HEK293 (cell line): Measurements from ENCODE around the gene KLK15.

Experiments
- CTCF ChIA-PET: fragments of 350-600 bp; formaldehyde crosslinking; extraction: SDS; loops from one replicate; lab custom pipeline; 2021; ENCODE audit warnings: antibody characterized with exemption; lab: Yijun Ruan, JAX
- POLR2A ChIA-PET: fragments of 300-600 bp; formaldehyde crosslinking; extraction: SDS; loops from one replicate; lab custom pipeline; 2020; ENCODE audit warnings: antibody characterized with exemption, inconsistent platforms; lab: Yijun Ruan, JAX
- H3K27ac ChIP-seq: fragments of 200-500 bp; sonication (Bioruptor generic); 2 replicates; pipeline ENCODE4 v1.5.1; 2014; ENCODE audit warnings: low read depth, low read length, control low read depth, inconsistent platforms; ENCODE audit errors: extremely low read depth
- H3K36me3 ChIP-seq, 2 experiments: fragments of 200-500 bp in 1 of 2; sonication (Bioruptor generic) in 1 of 2; 1 replicate in 1 of 2; 2 replicates in 1 of 2; pipeline ENCODE4 v1.5.1; 2014 to 2017; ENCODE audit warnings: inconsistent platforms in 2 of 2, low read length in 2 of 2; ENCODE audit not compliant: control insufficient read depth in 2 of 2, insufficient read depth in 1 of 2
- H3K4me1 ChIP-seq: fragments of 200-500 bp; sonication (Bioruptor generic); 2 replicates; pipeline ENCODE4 v1.5.1; 2014; ENCODE audit warnings: mild to moderate bottlenecking, low read length, inconsistent platforms; ENCODE audit not compliant: control insufficient read depth, insufficient read depth
- H3K4me3 ChIP-seq: 2 replicates; pipeline ENCODE4 v1.5.1; 2011; ENCODE audit warnings: low read depth, mild to moderate bottlenecking, control low read depth, low read length, moderate library complexity
- H3K9me3 ChIP-seq: fragments of 200-500 bp; sonication (Bioruptor generic); 2 replicates; pipeline ENCODE4 v1.5.1; 2014; ENCODE audit warnings: low read depth, low read length, inconsistent platforms; ENCODE audit not compliant: control insufficient read depth, insufficient read depth
- EGR2 ChIP-seq: fragments of 450-650 bp; formaldehyde crosslinking; IDR thresholded peaks from 2 replicates; pipeline ENCODE4 v1.5.1; 2016; ENCODE audit warnings: low read depth, missing biosample characterization, missing genetic modification characterization
- HOXD13 ChIP-seq: sonication (generic); formaldehyde crosslinking; IDR thresholded peaks from 2 replicates; pipeline ENCODE4 v1.8.0; 2022; ENCODE audit warnings: missing genetic modification reagents, borderline replicate concordance
- KLF9 ChIP-seq: fragments of 450-650 bp; formaldehyde crosslinking; IDR thresholded peaks from 2 replicates; pipeline ENCODE4 v1.5.1; 2016; ENCODE audit warnings: missing biosample characterization, missing genetic modification characterization, low read depth
- REPIN1 ChIP-seq: fragments of 450-650 bp; formaldehyde crosslinking; IDR thresholded peaks from 2 replicates; pipeline ENCODE4 v1.5.1; 2017; ENCODE audit warnings: missing biosample characterization, missing genetic modification characterization, low read depth
- YY2 ChIP-seq: fragments of 450-650 bp; formaldehyde crosslinking; IDR thresholded peaks from 2 replicates; pipeline ENCODE4 v1.5.1; 2016; ENCODE audit warnings: missing biosample characterization, missing genetic modification characterization
- ZBTB17 ChIP-seq: fragments of 450-650 bp; formaldehyde crosslinking; IDR thresholded peaks from 2 replicates; pipeline ENCODE4 v1.5.1; 2016; ENCODE audit warnings: missing biosample characterization, missing genetic modification characterization
- ZBTB6 ChIP-seq: fragments of 450-650 bp; formaldehyde crosslinking; IDR thresholded peaks from 2 replicates; pipeline ENCODE4 v1.5.1; 2017; ENCODE audit warnings: missing biosample characterization, missing genetic modification characterization
- ZNF121 ChIP-seq: fragments of 450-650 bp; formaldehyde crosslinking; IDR thresholded peaks from 2 replicates; pipeline ENCODE4 v1.5.1; 2016; ENCODE audit warnings: missing biosample characterization, missing genetic modification characterization
- ZNF184 ChIP-seq: fragments of 450-650 bp; IDR thresholded peaks from 2 replicates; pipeline ENCODE4 v1.5.1; 2018; ENCODE audit warnings: missing biosample characterization, mild to moderate bottlenecking, missing genetic modification characterization
- ZNF274 ChIP-seq, 2 experiments: fragments of 200-500 bp in 1 of 2; fragments of 450-650 bp in 1 of 2; sonication (Bioruptor generic) in 1 of 2; formaldehyde crosslinking in 1 of 2; IDR thresholded peaks; 2 replicates each; pipeline versions ENCODE4 v1.5.1 to v1.6.1; 2014 to 2016; ENCODE audit warnings: borderline replicate concordance in 1 of 2, inconsistent platforms in 1 of 2, low read length in 1 of 2, missing biosample characterization in 1 of 2, missing genetic modification characterization in 1 of 2
- ZNF324 ChIP-seq: fragments of 450-650 bp; formaldehyde crosslinking; IDR thresholded peaks from 2 replicates; pipeline ENCODE4 v1.5.1; 2016; ENCODE audit warnings: missing biosample characterization, missing genetic modification characterization
- ZNF366 ChIP-seq: fragments of 450-650 bp; formaldehyde crosslinking; conservative IDR thresholded peaks from 2 replicates; pipeline ENCODE4 v1.5.1; 2016; ENCODE audit warnings: missing biosample characterization, missing genetic modification characterization
- ZNF394 ChIP-seq: fragments of 450-650 bp; formaldehyde crosslinking; IDR thresholded peaks from 2 replicates; pipeline ENCODE4 v1.5.1; 2016; ENCODE audit warnings: missing biosample characterization, missing genetic modification characterization, mild to moderate bottlenecking, moderate library complexity, borderline replicate concordance
- ZNF398 ChIP-seq: fragments of 450-650 bp; formaldehyde crosslinking; IDR thresholded peaks from 2 replicates; pipeline ENCODE4 v1.5.1; 2017; ENCODE audit warnings: missing biosample characterization, missing genetic modification characterization
- ZNF426 ChIP-seq: fragments of 450-650 bp; formaldehyde crosslinking; IDR thresholded peaks from 2 replicates; pipeline ENCODE4 v1.5.1; 2017; ENCODE audit warnings: missing biosample characterization, missing genetic modification characterization, mild to moderate bottlenecking, inconsistent platforms, moderate library complexity
- ZNF544 ChIP-seq: fragments of 450-650 bp; formaldehyde crosslinking; IDR thresholded peaks from 2 replicates; pipeline ENCODE4 v1.5.0; 2017; ENCODE audit warnings: missing biosample characterization, missing genetic modification characterization
- ZNF596 ChIP-seq: fragments of 450-650 bp; IDR thresholded peaks from 2 replicates; pipeline ENCODE4 v1.5.0; 2018; ENCODE audit warnings: missing biosample characterization, mild to moderate bottlenecking, missing genetic modification characterization, moderate library complexity
- TF ChIP-seq, protein P1 (sequence below): fragments of 450-650 bp; formaldehyde crosslinking; IDR thresholded peaks from 2 replicates; pipeline ENCODE4 v1.5.1; 2016; ENCODE audit warnings: missing biosample characterization, missing genetic modification characterization
- TF ChIP-seq, protein P2 (sequence below): fragments of 450-650 bp; formaldehyde crosslinking; IDR thresholded peaks from 2 replicates; pipeline ENCODE4 v1.5.1; 2017; ENCODE audit warnings: missing biosample characterization, missing genetic modification characterization
- TF ChIP-seq, protein P3 (sequence below): fragments of 450-650 bp; formaldehyde crosslinking; IDR thresholded peaks from 2 replicates; pipeline ENCODE4 v1.5.1; 2016; ENCODE audit warnings: missing biosample characterization, missing genetic modification characterization

Gene KLK15

GRCh38 chr19:50877338-50877737, 44.0 kb upstream of the KLK15 start:
- Histone ChIP-seq H3K4me3 (no peak overlapping the region), H3K27ac (no peak overlapping the region), H3K4me1 (no peaks in the 10 kb centered on the region), H3K36me3 (no peaks in the 10 kb centered on the region), H3K9me3 (no peaks in the 10 kb centered on the region)
- ChIA-PET CTCF (no interaction called here), POLR2A (no interaction called here)
- TF ChIP-seq ZNF121 (no peak), EGR2 (tag by site-specific recombination) (no peak), ZNF398 (no peak)

GRCh38 chr19:50876456-50876855, 43.1 kb upstream of the KLK15 start:
- no peak for TF ChIP-seq KLF9 (tag by site-specific recombination)
- no peak for TF ChIP-seq ZNF596 (tag by site-specific recombination)
- TF ChIP-seq ZBTB17 (tag by site-specific recombination): no peak
- TF ChIP-seq REPIN1 (tag by site-specific recombination): no peak
- TF ChIP-seq ZNF394 (tag by site-specific recombination): no peak
- no peak for TF ChIP-seq ZBTB6 (tag by site-specific recombination)
- TF ChIP-seq HOXD13 (CRISPR knock-in tag): no peak
- TF ChIP-seq, all 188 proteins: peak for 0
- ChIA-PET POLR2A (no interaction called here), CTCF (interaction anchor here (0.9 kb wide), 1 partner anchor 29 kb away, joined by 5 read pairs; no protein-coding TSS in a partner anchor)
- Histone ChIP-seq H3K4me3 (no peak overlapping the region), H3K36me3 (no peaks in the 10 kb centered on the region), H3K27ac (no peak overlapping the region), H3K9me3 (no peaks in the 10 kb centered on the region), H3K4me1 (no peaks in the 10 kb centered on the region)

GRCh38 chr19:50875795-50876422, 42.5 kb upstream of the KLK15 start:
- H3K36me3 ChIP-seq: no peaks in the 10 kb centered on the region
- H3K27ac ChIP-seq: no peak overlapping the region
- no peak overlapping the region for H3K4me3 ChIP-seq
- no peaks in the 10 kb centered on the region for H3K4me1 ChIP-seq
- ChIA-PET CTCF (interaction anchor here (0.9 kb wide), 1 partner anchor 29 kb away, joined by 5 read pairs; no protein-coding TSS in a partner anchor), POLR2A (no interaction called here)
- no peaks in the 10 kb centered on the region for H3K9me3 ChIP-seq
- TF ChIP-seq, protein P1, sequence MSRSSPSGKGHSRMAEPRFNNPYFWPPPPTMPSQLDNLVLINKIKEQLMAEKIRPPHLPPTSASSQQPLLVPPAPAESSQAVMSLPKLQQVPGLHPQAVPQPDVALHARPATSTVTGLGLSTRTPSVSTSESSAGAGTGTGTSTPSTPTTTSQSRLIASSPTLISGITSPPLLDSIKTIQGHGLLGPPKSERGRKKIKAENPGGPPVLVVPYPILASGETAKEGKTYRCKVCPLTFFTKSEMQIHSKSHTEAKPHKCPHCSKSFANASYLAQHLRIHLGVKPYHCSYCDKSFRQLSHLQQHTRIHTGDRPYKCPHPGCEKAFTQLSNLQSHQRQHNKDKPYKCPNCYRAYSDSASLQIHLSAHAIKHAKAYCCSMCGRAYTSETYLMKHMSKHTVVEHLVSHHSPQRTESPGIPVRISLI (tag by site-specific recombination): no peak
- TF ChIP-seq ZNF184 (tag by site-specific recombination) (no peak), ZNF324 (tag by site-specific recombination) (no peak), ZNF394 (tag by site-specific recombination) (peak; percentile 69; the same call in 1 of the 2 replicates), HOXD13 (CRISPR knock-in tag) (no peak), REPIN1 (tag by site-specific recombination) (no peak), YY2 (tag by site-specific recombination) (no peak), ZNF426 (tag by site-specific recombination) (no peak), ZNF274 (IDR thresholded peaks at IDR 0.05; ENCODE audit: low read length) (no peak), ZNF274 (tag by site-specific recombination; IDR thresholded peaks at IDR 0.05; ENCODE audit: borderline replicate concordance) (no peak), KLF9 (tag by site-specific recombination) (no peak), ZNF366 (tag by site-specific recombination) (peak; percentile 51), ZNF544 (tag by site-specific recombination) (no peak)
- TF ChIP-seq, protein P2, sequence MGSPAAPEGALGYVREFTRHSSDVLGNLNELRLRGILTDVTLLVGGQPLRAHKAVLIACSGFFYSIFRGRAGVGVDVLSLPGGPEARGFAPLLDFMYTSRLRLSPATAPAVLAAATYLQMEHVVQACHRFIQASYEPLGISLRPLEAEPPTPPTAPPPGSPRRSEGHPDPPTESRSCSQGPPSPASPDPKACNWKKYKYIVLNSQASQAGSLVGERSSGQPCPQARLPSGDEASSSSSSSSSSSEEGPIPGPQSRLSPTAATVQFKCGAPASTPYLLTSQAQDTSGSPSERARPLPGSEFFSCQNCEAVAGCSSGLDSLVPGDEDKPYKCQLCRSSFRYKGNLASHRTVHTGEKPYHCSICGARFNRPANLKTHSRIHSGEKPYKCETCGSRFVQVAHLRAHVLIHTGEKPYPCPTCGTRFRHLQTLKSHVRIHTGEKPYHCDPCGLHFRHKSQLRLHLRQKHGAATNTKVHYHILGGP: peak; percentile 21; the same call in 1 of the 2 replicates
- TF ChIP-seq, protein P3, sequence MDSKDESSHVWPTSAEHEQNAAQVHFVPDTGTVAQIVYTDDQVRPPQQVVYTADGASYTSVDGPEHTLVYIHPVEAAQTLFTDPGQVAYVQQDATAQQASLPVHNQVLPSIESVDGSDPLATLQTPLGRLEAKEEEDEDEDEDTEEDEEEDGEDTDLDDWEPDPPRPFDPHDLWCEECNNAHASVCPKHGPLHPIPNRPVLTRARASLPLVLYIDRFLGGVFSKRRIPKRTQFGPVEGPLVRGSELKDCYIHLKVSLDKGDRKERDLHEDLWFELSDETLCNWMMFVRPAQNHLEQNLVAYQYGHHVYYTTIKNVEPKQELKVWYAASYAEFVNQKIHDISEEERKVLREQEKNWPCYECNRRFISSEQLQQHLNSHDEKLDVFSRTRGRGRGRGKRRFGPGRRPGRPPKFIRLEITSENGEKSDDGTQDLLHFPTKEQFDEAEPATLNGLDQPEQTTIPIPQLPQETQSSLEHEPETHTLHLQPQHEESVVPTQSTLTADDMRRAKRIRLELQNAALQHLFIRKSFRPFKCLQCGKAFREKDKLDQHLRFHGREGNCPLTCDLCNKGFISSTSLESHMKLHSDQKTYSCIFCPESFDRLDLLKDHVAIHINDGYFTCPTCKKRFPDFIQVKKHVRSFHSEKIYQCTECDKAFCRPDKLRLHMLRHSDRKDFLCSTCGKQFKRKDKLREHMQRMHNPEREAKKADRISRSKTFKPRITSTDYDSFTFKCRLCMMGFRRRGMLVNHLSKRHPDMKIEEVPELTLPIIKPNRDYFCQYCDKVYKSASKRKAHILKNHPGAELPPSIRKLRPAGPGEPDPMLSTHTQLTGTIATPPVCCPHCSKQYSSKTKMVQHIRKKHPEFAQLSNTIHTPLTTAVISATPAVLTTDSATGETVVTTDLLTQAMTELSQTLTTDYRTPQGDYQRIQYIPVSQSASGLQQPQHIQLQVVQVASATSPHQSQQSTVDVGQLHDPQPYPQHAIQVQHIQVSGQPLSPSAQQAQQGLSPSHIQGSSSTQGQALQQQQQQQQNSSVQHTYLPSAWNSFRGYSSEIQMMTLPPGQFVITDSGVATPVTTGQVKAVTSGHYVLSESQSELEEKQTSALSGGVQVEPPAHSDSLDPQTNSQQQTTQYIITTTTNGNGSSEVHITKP: no peak
